Effector memory CD8-positive, alpha-beta T cell (primary cell): ENCODE results near the gene SPATA45.
"Not testable (repeated sequence)": the region's sequence is repeated elsewhere in the genome, so short reads cannot be mapped to it uniquely, and the experiment has no call there.

Experiments
- ATAC-seq: fragments of 150-1000 bp; cut with Tn5 transposase; replicated peaks from 2 replicates; pipeline ENCODE4 v1.10.0; 2021; ENCODE audit warnings: mild to moderate bottlenecking, moderate library complexity
- DNase-seq, 3 experiments: peaks; one replicate each; pipeline ENCODE4 v3.0.0; 2021
- H3K27ac Mint-ChIP-seq, 2 donors: one replicate each; pipeline ENCODE4 v1.8.0; 2022; ENCODE audit warnings: mild to moderate bottlenecking in 2 of 2, mixed read lengths in 2 of 2, moderate library complexity in 2 of 2
- H3K27me3 Mint-ChIP-seq, 2 donors: one replicate each; pipeline ENCODE4 v1.8.0; 2022; ENCODE audit warnings: mixed read lengths in 2 of 2
- H3K36me3 Mint-ChIP-seq: one replicate; pipeline ENCODE4 v1.8.0; 2022; ENCODE audit warnings: mild to moderate bottlenecking, moderate library complexity, mixed read lengths; ENCODE audit not compliant: insufficient read depth
- H3K4me1 Mint-ChIP-seq, 2 donors: one replicate each; pipeline ENCODE4 v1.8.0; 2022; ENCODE audit warnings: low read depth in 2 of 2, mixed read lengths in 2 of 2
- H3K4me3 Mint-ChIP-seq, 2 donors: one replicate each; pipeline ENCODE4 v1.8.0; 2022; ENCODE audit warnings: mild to moderate bottlenecking in 2 of 2, mixed read lengths in 2 of 2, moderate library complexity in 2 of 2
- H3K9me3 Mint-ChIP-seq, 2 donors: one replicate each; pipeline ENCODE4 v1.8.0; 2022; ENCODE audit warnings: mixed read lengths in 2 of 2

SPATA45 gene

GRCh38 chr1:212857992-212858460 is 10.6 kb upstream of the SPATA45 start, which contains the start of gene FLVCR1:
Gene FLVCR1, plus strand, starts transcription at chr1:212858275. Its CDS starts 178 bp downstream, at chr1:212858453.
- H3K9me3 Mint-ChIP-seq: no peaks in the 10 kb centered on the region
- ATAC-seq (peak; percentile 96), DNase-seq (peak; percentile 84 to 90 (median 90))
- H3K4me1 Mint-ChIP-seq: peaks cover 14 to 16% of the 10 kb centered on the region in 2 donors
- peaks cover 7% of the 10 kb centered on the region for H3K36me3 Mint-ChIP-seq
- peak within 1 kb of the TSS in 1 of 2 donors; percentile 92 for H3K4me3 Mint-ChIP-seq
- no peaks in the 10 kb centered on the region for H3K27me3 Mint-ChIP-seq
- peak within 1 kb of the TSS; percentile 92 to 95 for H3K27ac Mint-ChIP-seq

GRCh38 chr1:212856755-212857154 is 9.3 kb upstream of the SPATA45 start:
- Mint-ChIP-seq H3K27me3 (no peaks in the 10 kb centered on the region), H3K36me3 (peaks cover 7% of the 10 kb centered on the region), H3K27ac (peak overlapping the region in 1 of 2 donors; percentile 92), H3K4me1 (peaks cover 11 to 15% of the 10 kb centered on the region in 2 donors), H3K9me3 (no peaks in the 10 kb centered on the region), H3K4me3 (no peak overlapping the region)
- ATAC-seq (no peak), DNase-seq (no peak)

GRCh38 chr1:212853658-212854057 is 6.2 kb upstream of the SPATA45 start:
- H3K9me3 Mint-ChIP-seq: no peaks in the 10 kb centered on the region
- DNase-seq (no peak), ATAC-seq (no peak)
- peaks cover 7% of the 10 kb centered on the region for H3K36me3 Mint-ChIP-seq
- peaks cover 4 to 11% of the 10 kb centered on the region in 2 donors for H3K4me1 Mint-ChIP-seq
- no peak overlapping the region for H3K4me3 Mint-ChIP-seq
- no peaks in the 10 kb centered on the region for H3K27me3 Mint-ChIP-seq
- H3K27ac Mint-ChIP-seq: no peak overlapping the region

- no peak overlapping the region for H3K27ac Mint-ChIP-seq
- no peaks in the 10 kb centered on the region for H3K9me3 Mint-ChIP-seq
- no peaks in the 10 kb centered on the region for H3K36me3 Mint-ChIP-seq
- no peak for ATAC-seq
- H3K4me1 Mint-ChIP-seq: peaks cover 3 to 6% of the 10 kb centered on the region in 2 donors
- no peak overlapping the region for H3K4me3 Mint-ChIP-seq
- no peaks in the 10 kb centered on the region for H3K27me3 Mint-ChIP-seq
- no peak for DNase-seq
Measured at GRCh38 chr1:212852105-212852688, 4.7 kb upstream of the SPATA45 start.

GRCh38 chr1:212844521-212844920 is 2.9 kb downstream of the SPATA45 start:
- not testable (repeated sequence) for H3K27me3 Mint-ChIP-seq, H3K36me3 Mint-ChIP-seq, DNase-seq, H3K4me1 Mint-ChIP-seq, H3K27ac Mint-ChIP-seq, H3K9me3 Mint-ChIP-seq, ATAC-seq, H3K4me3 Mint-ChIP-seq

GRCh38 chr1:212838145-212838544 is 9.3 kb downstream of the SPATA45 start:
- Mint-ChIP-seq H3K9me3 (no peaks in the 10 kb centered on the region), H3K27me3 (no peaks in the 10 kb centered on the region), H3K36me3 (no peaks in the 10 kb centered on the region), H3K27ac (no peak overlapping the region), H3K4me1 (peaks cover 6 to 8% of the 10 kb centered on the region in 2 donors), H3K4me3 (no peak overlapping the region)
- no peak for ATAC-seq
- no peak for DNase-seq

- ATAC-seq: peak; percentile 89
- H3K27me3 Mint-ChIP-seq, DNase-seq, H3K36me3 Mint-ChIP-seq, H3K4me1 Mint-ChIP-seq, H3K9me3 Mint-ChIP-seq: not testable (repeated sequence)
- peak overlapping the region in 1 of 2 donors; percentile 27 for H3K4me3 Mint-ChIP-seq
- H3K27ac Mint-ChIP-seq: peak overlapping the region in 1 of 2 donors; percentile 54
Measured at GRCh38 chr1:212833211-212834207, 13.9 kb downstream of the SPATA45 start.

- Mint-ChIP-seq H3K27ac (no peak overlapping the region), H3K4me1 (no peaks in the 10 kb centered on the region), H3K4me3 (no peak overlapping the region), H3K27me3 (peaks cover 12 to 14% of the 10 kb centered on the region in 2 donors), H3K36me3 (no peaks in the 10 kb centered on the region), H3K9me3 (peaks cover 8 to 9% of the 10 kb centered on the region in 2 donors)
- ATAC-seq: no peak
- DNase-seq: no peak
Measured at GRCh38 chr1:212828395-212828794, 19.1 kb downstream of the SPATA45 start.

- H3K27ac Mint-ChIP-seq: no peak overlapping the region
- H3K36me3 Mint-ChIP-seq: no peaks in the 10 kb centered on the region
- H3K9me3 Mint-ChIP-seq: peaks cover 8 to 9% of the 10 kb centered on the region in 2 donors
- no peak overlapping the region for H3K4me3 Mint-ChIP-seq
- no peaks in the 10 kb centered on the region for H3K4me1 Mint-ChIP-seq
- DNase-seq: no peak
- no peak for ATAC-seq
- peaks cover 12 to 14% of the 10 kb centered on the region in 2 donors for H3K27me3 Mint-ChIP-seq
Measured at GRCh38 chr1:212827831-212828278, 19.6 kb downstream of the SPATA45 start.

- ATAC-seq: no peak
- Mint-ChIP-seq H3K27me3 (peaks cover 12 to 14% of the 10 kb centered on the region in 2 donors), H3K4me3 (no peak overlapping the region), H3K9me3 (peaks cover 8 to 9% of the 10 kb centered on the region in 2 donors), H3K36me3 (no peaks in the 10 kb centered on the region), H3K4me1 (no peaks in the 10 kb centered on the region), H3K27ac (no peak overlapping the region)
- DNase-seq: no peak
Measured at GRCh38 chr1:212827171-212827776, 20.2 kb downstream of the SPATA45 start.

- Mint-ChIP-seq H3K36me3 (no peaks in the 10 kb centered on the region), H3K4me3 (no peak overlapping the region), H3K27ac (no peak overlapping the region), H3K9me3 (peaks cover 8 to 9% of the 10 kb centered on the region in 2 donors), H3K27me3 (peaks cover 12 to 14% of the 10 kb centered on the region in 2 donors), H3K4me1 (no peaks in the 10 kb centered on the region)
- ATAC-seq: no peak
- no peak for DNase-seq
Measured at GRCh38 chr1:212825798-212826452, 21.5 kb downstream of the SPATA45 start.

GRCh38 chr1:212824201-212824600 is 23.2 kb downstream of the SPATA45 start:
- H3K9me3 Mint-ChIP-seq: peaks cover 8 to 9% of the 10 kb centered on the region in 2 donors
- H3K27me3 Mint-ChIP-seq: peaks cover 12 to 14% of the 10 kb centered on the region in 2 donors
- no peak overlapping the region for H3K27ac Mint-ChIP-seq
- no peaks in the 10 kb centered on the region for H3K36me3 Mint-ChIP-seq
- no peak for ATAC-seq
- H3K4me3 Mint-ChIP-seq: no peak overlapping the region
- no peak for DNase-seq
- H3K4me1 Mint-ChIP-seq: no peaks in the 10 kb centered on the region

GRCh38 chr1:212822956-212823355 is 24.5 kb downstream of the SPATA45 start:
- H3K36me3 Mint-ChIP-seq: no peaks in the 10 kb centered on the region
- no peak overlapping the region for H3K4me3 Mint-ChIP-seq
- peaks cover 12 to 13% of the 10 kb centered on the region in 2 donors for H3K27me3 Mint-ChIP-seq
- ATAC-seq (no peak), DNase-seq (no peak)
- no peak overlapping the region for H3K27ac Mint-ChIP-seq
- peaks cover 8 to 9% of the 10 kb centered on the region in 2 donors for H3K9me3 Mint-ChIP-seq
- no peaks in the 10 kb centered on the region for H3K4me1 Mint-ChIP-seq
